Measurements from ENCODE around the gene COPS2. TPM values are rescaled to one million over a fixed set of nuclear protein-coding genes. Genes with fewer than 3 reads are reported as not detected.

Gene COPS2
- total RNA-seq (2022; extraction: Qiagen RNA extraction): 54.1 to 82.9 TPM (median 61.1 TPM) in 5 replicates

GRCh38 chr15:49155110-49155833 lies at the start of gene COPS2:
Gene COPS2 (minus strand): TSS chr15:49155599. CDS start chr15:49155578, 21 bp downstream.

GRCh38 chr15:49169880-49170597 lies 14.6 kb upstream of the COPS2 start, which contains the start of gene GALK2:
Gene GALK2 (plus strand): TSS chr15:49170247. CDS start chr15:49170323, 76 bp downstream.

Other genes starting within 250 kb of the COPS2 start
- gene SHC4, start 191.7 kb downstream of the COPS2 start, total RNA-seq (2022; extraction: Qiagen RNA extraction): 0.74 to 1.4 TPM (median 1.1 TPM) in 5 replicates
- 5.2 to 9.4 TPM (median 7.4 TPM) in 5 replicates for gene SECISBP2L, start 109.2 kb downstream of the COPS2 start, total RNA-seq (2022; extraction: Qiagen RNA extraction)
- 19.0 to 24.1 TPM (median 21.7 TPM) in 5 replicates for gene GALK2, start 14.6 kb upstream of the COPS2 start, total RNA-seq (2022; extraction: Qiagen RNA extraction)